HG02759 (cell line): Measurements from ENCODE around the gene IQCF5.
A peak's percentile ranks its signal among the peaks of the same experiment; 100 is the strongest.
"Not testable (repeated sequence)": the region's sequence is repeated elsewhere in the genome, so short reads cannot be mapped to it uniquely, and the experiment has no call there.

Experiments
- ATAC-seq: cut with Tn5 transposase; IDR thresholded peaks from one replicate; pipeline ENCODE4 v1.9.1; 2021; ENCODE audit warnings: mild to moderate bottlenecking, moderate library complexity; ENCODE audit not compliant: unreplicated experiment

The IQCF5 gene

DNA sequence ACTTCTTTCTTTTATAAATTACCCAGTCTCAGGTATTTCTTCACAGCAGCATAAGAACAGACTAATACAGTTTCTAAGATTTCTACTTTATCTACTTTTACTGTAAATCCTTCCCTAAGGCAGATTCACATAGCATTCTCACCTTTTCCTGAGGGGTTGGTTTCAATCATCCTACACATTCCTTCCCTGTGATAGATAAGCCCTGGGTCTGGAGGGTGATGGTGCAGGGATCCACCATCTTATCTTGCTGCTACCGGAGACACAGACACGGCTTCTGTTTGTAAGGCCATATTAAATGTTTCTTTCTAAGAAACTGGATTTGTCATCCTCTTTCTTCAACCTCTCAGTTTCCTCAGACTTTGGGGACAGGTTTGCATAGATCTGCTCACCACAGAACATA is 6.1 kb downstream of the IQCF5 start:
- ATAC-seq: no peak

DNA sequence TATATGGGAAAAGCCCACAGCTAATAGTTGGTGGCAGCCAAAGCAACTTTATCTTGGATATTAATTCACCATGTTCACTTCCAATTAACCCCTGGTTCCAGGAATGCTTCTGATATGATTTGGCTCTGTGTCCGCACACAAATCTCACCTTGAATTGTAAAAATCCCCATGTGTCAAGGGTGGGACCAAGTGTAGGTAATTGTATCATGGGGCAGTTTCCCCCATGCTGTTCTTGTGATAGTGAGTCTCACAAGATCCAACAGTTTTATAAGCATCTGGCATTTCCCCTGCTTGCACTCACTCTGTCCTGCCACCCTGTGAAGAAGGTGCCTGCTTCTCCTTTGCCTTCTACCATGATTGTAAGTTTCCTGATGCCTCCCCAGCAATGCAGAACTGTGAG is 6.5 kb downstream of the IQCF5 start:
- not testable (repeated sequence) for ATAC-seq

DNA sequence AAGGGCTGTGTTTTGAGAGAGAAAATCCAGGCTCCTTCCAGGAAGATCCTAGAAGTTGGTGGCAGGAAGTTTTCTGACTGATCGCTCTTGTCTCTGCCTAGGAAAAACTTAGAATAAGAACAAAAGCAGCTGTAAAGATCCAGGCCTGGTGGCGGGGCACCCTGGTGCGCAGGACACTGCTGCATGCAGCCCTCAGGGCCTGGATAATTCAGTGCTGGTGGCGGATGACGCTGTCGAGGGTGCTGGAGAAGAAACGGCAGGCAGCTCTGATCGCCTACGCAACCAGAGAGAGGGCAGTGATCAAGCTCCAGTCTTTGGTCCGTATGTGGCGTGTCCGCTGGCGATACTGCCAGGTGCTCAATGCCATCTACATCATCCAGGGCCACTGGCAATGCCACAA is 12.5 kb downstream of the IQCF5 start:
- no peak for ATAC-seq

DNA sequence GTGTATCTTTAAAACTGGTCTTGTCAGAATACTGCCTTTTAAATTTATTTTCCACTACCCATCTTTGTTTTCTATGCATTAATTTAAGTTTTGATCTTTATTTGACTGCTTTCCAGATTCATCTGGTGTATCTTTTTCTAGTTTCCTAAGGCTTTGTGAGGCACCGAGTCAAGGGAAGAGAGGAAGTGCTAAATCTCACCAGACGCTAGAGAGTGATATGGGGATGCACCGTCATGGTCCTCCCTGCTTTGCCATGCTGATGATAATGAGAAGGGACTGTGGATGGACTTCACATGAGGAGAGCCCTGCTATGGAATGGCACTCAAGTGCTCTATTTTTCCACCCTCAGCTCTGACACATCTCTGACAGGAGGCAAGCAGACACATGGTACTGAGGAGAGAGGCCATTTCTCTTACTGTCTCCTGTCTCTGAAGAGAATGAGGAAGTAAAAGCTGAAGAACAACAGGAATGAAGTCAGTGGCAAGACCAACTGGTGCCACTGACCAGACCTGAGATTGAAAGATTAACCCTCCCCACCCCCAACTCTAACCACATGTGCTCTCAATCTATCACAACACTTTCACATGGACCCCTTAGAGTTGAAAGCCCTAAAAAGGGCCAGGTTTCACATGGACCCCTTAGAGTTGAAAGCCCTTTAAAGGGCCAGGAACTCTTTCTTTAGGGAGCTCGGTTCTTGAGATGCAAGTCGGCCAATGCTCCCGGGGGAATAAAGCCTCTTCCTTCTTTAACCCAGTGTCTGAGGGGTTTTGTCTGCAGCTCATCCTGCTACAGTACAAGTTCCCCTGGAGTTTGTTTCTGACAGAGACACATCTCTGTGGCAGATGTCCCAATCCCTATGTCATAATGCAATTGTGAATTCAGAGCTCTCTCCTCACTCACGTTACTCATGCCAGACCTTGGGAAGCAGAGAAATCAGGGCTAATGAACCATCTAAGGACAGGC is 14.4 kb downstream of the IQCF5 start, which contains the start of gene IQCF2:
TSS of gene IQCF2 (plus strand) at position 913 of the 963 bp plus-strand sequence. CDS start 52 bp downstream, outside the sequence.
- peak; percentile 62 for ATAC-seq

DNA sequence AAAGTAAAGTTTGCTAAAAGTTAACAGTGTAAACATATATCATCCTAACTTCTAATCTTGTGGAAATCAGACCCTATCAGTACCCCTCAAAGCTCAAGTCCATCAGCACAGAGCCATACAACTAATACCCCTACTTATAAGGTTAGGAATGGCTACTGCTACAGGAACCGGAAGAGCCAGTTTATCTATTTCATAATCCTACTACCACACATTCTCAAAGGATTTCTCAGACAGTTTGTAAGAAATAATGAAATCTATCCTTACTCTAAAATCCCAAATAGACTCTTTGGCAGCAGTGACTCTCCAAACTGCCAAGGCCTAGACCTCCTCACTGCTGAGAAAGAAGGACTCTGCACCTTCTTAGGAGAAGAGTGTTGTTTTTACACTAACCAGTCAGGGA is 20.0 kb downstream of the IQCF5 start:
- not testable (repeated sequence) for ATAC-seq

DNA sequence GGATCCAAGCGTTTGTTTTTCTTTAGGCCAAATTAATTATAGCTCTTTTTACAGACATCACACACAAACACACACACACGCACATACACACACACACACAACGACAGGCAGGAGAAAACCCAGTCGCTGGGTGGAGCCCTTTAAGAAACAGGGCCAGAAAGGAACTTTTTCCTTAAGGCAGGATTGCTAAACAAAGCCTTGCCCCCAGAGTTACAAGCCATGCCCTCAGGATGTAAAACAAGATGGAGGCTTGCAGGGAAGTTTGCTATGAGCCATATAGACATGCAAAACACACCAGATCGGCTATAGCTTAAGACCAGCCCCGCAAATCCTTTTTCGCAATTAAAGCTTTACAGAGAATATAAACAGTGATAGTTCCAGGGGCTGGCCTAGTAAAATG is 30.3 kb downstream of the IQCF5 start:
- ATAC-seq: no peak

DNA sequence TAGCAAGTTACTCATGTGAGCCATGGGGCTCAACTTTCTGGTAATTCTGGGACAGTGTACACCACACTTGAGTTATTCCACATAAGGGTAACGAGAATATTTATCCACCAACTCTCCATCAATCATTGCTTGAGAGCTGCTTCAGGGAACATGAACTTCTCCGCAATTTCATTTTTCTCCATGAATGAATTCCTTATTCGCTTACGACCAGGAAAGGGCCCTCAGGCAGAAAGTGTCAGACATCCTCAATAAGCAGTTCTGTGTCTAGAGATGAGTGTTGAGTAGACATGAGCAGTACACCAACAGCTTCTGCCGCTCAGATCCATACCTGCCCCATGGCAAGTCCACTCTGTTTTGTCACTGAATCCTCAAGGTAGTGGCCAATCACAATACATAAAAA is 38.8 kb downstream of the IQCF5 start:
- ATAC-seq: no peak

DNA sequence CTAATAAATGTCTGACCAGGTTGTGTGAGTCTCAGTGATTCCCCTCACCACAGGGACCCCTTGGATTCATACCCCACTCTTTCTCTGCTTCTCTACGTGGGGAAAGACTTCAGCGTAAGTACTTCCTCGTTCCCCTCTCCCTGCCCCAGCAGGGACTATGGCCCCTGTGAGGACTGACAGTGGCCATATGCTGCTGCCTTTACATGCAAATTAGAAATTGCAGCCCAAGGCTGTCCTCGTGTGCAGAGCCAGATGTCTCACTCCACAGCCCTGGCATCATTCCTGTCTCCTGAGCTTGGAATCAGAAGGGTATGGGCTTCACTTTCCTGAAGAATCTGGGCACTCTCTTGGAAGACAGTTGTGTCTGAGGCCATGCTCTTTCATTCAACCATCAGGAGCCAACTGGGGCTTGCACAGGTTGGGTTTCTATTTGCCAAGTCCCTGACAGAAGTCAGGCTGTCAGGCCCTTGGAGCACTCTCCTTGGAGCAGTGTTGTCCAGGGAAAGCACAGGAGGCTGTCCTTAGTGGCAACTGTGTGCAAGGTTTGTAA is 44.5 kb downstream of the IQCF5 start:
- no peak for ATAC-seq

DNA sequence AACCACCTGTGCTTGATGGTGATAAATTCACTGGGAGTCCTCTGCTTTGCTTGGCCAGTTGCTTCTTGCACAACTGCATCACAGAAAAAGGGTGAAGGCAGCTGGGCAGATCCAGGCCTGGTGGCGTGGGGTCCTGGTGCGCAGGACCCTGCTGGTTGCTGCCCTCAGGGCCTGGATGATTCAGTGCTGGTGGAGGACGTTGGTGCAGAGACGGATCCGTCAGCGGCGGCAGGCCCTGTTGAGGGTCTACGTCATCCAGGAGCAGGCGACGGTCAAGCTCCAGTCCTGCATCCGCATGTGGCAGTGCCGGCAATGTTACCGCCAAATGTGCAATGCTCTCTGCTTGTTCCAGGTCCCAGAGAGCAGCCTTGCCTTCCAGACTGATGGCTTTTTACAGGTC is 45.1 kb downstream of the IQCF5 start:
- ATAC-seq: no peak

DNA sequence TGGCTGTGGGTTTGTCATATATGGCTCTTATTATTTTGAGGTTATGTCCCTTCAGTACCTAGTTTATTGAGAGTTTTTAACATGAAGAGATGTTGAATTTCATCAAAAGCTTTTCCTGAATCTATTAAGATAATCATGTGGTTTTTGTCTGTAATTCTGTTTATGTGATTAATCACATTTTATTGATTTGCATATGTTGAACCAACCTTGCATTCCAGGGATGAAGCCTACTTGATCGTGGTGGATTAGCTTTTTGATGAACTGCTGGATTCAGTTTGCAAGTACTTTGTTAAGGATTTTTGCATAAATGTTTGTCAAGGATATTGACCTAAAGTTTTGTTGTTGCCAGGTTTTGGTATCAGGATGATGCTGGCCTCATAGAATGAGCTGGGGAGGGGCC is 47.1 kb downstream of the IQCF5 start:
- ATAC-seq: no peak
